HTR-8/SVneo (cell line): ENCODE measurements around the gene PALM3.
"Not testable (repeated sequence)": the region's sequence is repeated elsewhere in the genome, so short reads cannot be mapped to it uniquely, and the experiment has no call there.

ENCODE experiments used
- DNase-seq: peaks from one replicate; pipeline ENCODE4 v3.0.0; 2011; ENCODE audit warnings: low spot score, mixed read lengths; ENCODE audit not compliant: insufficient read length
- FAIRE-seq: peaks from 2 replicates; lab custom pipeline; 2011; peaks lifted over from hg19 to GRCh38; lab: Jason Lieb, UNC

PALM3 gene

DNA sequence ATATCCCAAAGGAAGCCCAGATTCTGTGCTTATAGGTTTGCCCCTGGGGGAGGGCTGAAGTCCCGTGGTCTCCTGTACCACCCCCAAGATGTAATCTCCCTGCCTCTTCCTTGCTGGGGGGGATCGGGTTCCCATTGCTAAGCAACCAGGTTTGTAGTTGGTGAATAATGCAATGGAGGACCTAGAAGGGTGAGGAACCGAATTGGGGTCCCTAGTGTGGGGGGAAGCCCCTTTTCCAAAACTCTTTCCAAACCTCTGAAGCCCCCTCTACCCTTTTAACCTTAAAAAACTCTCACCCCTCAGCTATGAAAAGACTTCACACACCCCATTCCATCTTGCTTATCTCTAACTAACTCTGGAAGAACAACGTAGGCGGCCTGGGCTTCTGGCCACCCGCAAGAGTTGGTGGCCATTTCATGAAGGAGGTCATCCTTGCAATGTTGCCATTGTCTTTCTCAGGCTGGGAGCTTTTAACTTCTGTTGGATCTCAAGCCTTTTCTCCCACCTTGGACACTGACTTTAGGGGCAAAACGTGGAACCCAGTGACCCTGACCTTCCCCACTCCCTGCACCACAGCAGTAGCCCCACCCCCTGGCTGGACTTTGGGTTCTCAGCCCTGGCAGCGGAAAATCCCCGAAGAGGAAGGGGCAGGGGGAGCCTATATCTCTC is 661 bp downstream of the PALM3 start:
- FAIRE-seq (no peak), DNase-seq (no peak)

DNA sequence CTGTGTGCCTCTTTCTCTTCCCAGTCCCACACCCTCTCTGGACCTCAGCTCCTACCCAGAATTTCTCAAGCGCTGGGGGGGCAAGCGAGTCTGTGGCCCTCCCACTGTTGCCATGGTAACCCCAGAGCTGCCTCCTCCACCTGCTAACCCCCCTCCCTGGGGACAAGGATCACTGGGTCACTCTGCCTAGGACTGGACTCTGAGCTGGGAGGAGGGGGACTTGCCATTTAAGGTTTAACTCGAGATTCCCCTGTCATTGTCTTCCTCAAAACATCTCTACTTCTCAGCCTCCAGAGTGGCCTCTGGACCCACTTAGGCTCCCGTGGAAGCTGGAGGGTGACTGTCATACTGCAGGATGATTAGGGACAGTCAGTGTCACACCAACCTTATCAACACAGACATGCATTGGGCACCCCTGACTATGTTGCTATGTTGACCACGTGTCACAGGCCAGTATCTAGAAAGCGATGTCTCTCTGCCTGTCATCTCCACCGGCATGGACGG is 2.2 kb downstream of the PALM3 start:
- FAIRE-seq (no peak), DNase-seq (no peak)

DNA sequence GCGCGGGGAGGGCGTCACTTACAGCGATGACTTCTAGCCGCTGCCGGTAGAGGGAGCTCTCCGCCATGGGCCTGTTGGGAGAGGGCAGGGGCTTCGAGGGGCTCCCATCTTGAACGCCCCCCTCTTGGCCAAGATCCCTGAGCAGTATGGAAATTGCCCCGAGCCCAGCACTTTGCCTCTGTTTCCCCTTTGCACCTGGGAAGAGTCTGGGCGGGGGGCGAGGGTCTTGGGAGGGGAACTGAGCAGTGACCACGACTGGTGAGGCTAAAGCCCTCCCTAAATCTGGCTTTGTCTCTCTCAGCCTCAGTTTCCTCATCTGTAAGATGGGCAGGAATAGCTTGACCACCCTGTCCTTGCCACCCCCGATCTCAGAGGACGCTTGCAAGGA is 2.8 kb downstream of the PALM3 start:
- no peak for DNase-seq
- FAIRE-seq = no peak

DNA sequence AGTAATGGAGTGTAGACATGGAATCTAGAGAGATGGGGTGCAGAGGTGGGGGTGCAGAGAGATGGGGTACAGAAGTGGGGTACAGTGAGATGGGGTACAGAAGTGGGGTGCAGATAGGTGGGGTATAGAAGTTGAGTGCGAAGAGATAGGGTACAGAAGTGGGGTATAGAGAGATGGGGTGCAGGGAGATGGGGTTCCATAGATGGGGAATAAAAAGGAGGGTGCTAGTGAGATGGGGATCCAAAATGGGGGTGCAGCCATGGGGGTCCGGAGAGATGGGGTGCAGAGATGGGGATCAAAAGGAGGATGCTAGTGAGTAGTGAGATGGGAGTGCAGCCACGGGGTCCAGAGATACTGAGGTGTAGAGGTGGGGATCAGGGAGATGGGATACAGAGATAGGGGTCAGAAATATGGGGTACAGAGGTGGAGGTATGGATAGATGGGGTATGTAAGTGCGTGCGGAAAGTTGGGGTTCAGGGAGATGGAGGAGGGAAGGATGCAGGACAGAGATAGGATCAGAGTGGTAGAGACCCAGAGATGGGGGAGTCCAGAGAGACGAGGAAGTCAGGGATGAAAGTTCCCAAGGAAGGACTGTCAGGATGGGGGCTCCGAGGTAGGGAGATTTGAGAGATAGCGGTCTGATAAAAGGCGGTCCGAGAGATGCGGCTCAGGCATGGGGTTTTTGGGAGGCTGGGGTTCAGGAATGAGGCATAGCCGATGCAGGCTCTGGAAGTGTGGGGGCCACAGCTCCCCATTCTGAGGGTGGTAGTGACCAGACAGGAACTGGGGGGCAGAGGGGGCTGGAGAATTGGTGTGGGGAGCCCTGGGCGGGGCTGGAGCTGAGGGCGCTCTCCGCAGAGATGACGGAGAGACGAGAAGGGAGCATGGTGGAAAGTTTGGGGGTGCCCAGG is 3.4 kb downstream of the PALM3 start:
- DNase-seq (no peak), FAIRE-seq (no peak)

DNA sequence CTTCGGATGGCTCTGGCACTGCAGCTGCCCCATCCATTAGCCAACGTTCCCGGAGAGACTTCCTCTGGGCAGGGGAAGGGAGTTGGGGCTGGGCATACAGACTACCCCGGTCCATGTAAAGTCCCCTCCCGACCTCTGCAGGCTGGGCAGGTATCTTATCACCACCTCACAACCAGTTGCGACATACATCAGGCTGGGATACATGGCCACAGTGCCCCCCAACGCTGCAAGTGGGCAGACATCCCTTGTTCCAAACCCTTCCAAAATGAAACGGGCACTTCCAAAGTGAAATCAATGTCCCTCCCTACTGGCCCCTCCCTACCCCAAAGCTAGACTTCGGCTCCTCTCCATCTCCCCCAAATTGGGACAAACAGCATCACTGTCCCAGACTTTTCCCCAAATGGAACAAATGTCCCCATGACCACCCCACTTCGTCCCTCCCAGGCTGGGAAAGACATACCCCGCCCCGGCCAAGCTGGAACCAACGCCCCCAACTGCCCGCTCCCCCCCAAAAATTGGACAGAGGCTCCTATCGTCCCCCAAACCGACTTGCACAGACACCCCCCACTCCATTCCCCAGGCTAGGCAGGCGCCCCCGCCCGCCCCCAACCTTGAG is 5.0 kb downstream of the PALM3 start:
- FAIRE-seq = no peak
- DNase-seq = no peak

DNA sequence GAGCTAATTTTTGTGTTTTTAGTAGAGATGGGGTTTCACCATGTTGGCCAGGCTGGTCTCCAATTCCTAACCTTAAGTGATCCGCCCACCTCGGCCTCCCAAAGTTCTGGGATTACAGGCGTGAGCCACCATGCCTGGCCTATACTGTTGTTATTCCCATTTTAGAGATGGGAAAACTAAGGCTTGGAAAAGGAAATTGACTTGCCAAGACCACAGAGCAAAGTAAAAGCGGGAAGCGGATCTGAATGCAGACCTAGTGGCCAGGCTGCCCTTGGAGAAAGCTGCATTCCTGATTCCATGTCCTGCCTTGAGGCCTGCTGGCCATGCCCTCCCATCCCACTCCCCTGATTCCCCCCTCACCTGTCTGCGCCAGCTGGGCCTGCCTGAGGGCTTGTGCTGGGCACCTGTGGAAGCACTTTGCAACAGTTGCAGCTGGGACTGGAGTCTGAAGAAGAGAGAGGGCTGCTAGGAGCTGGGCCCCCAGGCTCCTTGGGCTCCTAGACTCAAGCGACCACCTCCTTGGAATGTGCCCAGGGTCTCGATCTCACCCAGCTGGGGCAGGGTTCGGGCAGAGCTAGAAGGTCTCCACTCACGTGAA is 5.7 kb downstream of the PALM3 start:
- FAIRE-seq (no peak), DNase-seq (no peak)

DNA sequence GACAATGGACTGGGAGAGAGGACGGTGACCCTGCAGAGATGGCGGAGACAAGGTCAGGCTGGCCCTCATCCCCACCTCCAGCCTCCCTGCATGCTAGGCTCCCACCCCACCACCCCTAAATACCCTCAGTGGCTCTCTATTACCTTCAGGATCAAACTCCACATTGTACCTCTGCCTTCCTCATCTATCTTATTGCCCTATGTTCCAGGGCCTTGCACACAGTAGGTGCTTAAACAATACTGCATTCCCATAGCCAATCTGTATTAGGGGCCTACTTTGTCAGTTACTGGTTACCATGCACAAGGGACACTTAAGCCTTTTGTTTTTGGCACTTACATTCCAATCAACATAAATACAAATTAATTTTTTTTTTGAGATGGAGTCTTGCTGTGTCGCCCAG is 6.5 kb downstream of the PALM3 start:
- no peak for DNase-seq

DNA sequence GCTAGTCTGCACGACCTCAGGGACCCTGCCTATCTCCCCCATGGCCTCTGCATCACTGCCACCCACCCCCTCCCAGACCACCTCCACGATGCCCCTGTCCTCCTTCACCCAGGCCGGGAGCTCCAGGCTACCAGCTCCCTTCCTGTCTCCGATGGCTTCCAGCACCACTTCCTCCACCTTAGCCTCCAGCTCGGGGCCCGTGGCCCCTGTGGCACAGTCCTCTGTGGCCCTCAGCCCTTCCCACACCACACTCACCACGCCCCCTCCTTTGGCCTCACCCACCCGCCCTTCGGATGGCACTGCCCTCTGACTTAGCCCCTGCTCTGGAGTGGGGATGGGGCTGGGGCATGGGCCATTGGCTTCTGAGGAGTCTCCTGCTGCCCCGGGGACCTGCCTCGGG is 7.2 kb downstream of the PALM3 start:
- DNase-seq (no peak), FAIRE-seq (no peak)

More for the DNA sequence above, 6.5 kb downstream of the PALM3 start:
- no peak for FAIRE-seq

DNA sequence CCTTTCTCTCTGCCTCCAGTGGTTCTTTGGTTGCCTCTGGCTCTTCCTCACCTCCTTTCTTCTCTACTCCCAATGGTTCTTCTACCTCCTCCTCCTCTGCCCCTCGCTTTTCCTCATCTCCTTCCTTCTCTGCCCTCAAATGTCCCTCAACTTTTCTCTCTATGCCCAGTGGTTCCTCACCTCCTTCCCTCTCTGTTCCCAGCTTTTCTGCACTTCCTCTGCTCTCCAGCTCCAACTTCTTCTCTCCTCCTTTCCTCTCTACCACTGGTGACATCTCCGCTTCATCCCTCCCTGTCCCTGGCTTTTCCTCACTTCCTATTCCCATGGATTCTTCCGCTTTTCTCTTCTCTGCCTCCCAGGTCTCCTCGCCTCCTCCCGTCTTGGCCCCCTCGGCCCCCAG is 7.8 kb downstream of the PALM3 start:
- DNase-seq = no peak
- FAIRE-seq = no peak

DNA sequence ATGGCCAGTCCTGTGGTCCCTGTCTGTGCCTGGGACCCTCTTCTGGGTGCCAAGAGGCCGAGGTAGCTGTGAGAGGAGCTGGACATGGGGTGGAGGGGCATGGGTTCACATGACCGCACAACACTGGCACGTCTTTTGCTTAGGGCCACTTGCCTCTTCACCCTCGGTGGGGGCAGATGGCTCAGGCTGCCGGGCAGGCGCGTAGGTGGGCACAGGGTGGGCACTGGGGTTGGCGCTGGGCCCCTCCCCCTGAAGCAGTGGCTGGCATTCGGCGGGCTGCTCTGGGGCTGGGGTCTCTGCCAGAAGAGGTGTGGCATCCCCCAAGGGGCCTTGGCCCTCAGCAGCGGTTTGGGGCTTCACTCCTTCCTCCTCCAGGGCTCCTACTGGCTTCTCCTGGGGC is 8.4 kb downstream of the PALM3 start:
- FAIRE-seq (no peak), DNase-seq (no peak)

DNA sequence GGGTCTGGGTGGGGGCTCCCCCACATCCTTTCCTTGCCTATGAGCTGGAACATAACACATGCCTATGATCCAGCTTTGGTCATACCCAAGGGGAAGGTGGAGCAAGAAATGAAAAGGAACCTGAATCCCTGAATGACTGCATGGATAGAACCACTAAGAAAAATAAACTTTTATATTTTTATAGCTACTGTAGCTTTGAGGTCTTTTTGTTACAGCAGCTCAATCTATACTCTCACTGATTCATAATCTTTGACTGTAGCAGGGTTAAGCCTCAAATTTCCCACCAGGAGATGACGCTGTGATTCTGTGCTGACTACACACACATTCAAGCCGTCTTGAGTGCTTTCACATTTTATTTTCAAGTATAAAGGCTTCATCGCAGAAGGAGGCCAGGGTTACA is 8.8 kb downstream of the PALM3 start:
- DNase-seq (no peak), FAIRE-seq (no peak)

DNA sequence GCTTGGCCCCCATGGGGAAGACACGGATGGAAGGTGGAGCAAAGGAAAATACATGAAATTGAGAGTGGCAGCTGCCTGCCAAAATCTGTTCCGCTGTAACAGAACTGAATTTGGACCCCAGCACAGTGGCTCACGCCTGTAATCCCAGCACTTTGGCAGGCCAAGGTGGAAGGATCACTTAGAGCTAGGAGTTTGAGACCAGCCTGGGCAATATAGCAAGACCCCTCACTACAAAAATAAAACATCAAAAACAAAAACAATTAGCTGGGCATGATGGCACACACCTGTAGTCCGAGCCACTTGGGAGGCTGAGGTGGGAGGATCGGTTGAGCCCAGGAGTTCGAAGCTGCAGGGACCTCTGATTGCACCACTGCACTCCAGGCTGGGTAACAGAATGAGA is 9.4 kb downstream of the PALM3 start:
- FAIRE-seq = no peak

DNA sequence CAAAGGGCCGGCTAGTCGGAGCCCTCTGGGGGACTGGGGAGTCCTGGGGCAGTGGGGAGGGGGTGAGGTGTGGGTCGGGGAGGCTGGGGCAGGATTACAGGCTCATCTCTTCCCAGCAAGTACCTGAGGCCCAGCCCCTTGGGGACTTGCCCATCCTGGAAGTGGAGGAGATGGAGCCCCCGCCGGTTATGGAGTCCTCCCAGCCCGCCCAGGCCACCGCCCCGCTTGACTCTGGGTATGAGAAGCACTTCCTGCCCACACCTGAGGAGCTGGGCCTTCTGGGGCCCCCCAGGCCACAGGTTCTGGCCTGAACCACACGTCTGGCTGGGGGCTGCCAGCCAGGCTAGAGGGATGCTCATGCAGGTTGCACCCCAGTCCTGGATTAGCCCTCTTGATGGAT is 9.9 kb downstream of the PALM3 start:
- FAIRE-seq = no peak
- DNase-seq = no peak

More for the DNA sequence above, 9.4 kb downstream of the PALM3 start:
- DNase-seq = no peak

DNA sequence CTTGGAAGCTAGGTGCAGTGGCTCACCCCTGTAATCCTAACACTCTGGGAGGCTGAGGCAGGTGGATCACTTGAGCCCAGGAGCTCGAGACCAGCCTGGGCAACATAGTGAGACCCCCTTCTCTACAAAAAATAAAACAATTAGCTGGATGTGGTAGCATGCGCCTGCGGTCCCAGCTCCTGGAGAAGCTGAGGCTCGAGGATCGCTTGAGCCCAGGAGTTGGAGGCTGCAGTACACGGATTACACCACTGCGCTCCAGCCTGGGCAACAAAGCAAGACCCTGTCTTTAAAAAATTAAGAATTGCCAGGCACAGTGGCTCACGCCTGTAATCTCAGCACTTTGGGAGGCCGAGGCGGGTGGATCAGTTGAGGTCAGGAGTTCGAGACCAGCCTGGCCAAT is 10.9 kb downstream of the PALM3 start:
- not testable (repeated sequence) for DNase-seq, FAIRE-seq

DNA sequence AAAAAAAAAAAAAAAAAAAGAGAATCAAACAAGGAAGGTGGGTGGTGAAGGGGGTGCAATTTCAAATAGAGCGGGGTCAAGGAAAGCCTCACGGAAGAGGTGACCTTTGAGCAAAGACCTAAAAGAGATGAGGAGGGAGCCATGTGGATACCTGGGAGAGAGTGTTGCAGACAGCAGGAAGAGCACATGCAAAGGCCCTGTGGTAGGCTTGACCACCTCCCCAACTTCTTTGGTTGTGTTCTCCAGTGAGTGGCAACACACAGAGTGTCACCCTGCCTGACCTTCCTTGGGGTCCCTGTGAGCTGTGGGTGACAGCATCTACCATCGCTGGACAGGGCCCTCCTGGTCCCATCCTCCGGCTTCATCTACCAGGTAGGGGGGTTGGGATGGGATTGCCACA is 11.4 kb downstream of the PALM3 start:
- FAIRE-seq (no peak), DNase-seq (no peak)

DNA sequence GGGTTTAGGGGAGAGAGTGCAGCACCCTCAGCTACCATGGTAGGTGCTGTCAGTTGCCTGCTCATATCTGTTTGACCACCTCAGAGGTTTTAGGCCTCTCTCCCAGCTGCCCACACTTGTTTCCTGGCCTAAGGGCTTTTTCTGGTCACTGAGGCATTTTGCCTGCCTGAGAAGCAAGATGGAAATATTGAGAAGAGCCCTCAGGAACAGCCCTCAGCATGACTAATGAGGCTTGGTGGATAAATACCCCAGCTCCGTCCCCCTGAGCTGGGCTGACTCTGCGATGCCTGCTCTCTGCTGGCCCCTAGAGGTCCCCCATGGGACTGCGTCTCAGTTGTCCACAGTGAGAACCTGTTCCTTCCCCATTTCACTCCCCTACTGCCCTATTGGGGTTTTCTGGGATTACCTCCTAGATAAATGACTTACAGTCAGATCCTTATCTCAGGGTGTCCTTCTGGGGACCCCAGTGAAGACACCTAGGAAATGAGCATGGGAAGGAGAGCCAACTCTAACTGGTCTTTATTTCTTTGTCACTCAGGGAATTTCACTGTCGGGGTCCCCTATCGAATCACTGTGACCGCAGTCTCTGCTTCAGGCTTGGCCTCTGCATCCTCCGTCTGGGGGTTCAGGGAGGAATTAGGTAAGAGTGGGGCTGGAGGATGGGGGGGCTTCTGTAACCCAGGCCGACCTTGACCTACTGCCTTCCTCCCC is 13.3 kb downstream of the PALM3 start:
- FAIRE-seq (no peak), DNase-seq (peak; percentile 45)

DNA sequence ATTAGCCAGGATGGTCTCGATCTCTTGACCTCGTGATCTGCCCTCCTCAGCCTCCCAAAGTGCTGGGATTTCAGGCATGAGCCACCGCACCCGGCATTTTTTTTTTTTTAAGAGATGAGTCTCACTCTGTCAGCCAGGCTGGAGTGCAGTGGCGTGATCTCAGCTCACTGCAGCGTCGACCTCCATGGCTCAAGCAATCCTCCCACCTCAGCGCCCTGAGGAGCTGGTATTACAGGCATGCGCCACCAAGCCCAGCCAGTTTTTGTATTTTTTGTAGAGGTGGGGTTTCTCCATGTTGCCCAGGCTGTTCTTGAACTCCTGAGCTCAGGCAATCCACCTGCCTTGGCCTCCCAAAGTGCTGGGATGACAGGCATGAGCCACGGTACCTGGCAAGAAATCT is 14.0 kb downstream of the PALM3 start:
- not testable (repeated sequence) for DNase-seq, FAIRE-seq

DNA sequence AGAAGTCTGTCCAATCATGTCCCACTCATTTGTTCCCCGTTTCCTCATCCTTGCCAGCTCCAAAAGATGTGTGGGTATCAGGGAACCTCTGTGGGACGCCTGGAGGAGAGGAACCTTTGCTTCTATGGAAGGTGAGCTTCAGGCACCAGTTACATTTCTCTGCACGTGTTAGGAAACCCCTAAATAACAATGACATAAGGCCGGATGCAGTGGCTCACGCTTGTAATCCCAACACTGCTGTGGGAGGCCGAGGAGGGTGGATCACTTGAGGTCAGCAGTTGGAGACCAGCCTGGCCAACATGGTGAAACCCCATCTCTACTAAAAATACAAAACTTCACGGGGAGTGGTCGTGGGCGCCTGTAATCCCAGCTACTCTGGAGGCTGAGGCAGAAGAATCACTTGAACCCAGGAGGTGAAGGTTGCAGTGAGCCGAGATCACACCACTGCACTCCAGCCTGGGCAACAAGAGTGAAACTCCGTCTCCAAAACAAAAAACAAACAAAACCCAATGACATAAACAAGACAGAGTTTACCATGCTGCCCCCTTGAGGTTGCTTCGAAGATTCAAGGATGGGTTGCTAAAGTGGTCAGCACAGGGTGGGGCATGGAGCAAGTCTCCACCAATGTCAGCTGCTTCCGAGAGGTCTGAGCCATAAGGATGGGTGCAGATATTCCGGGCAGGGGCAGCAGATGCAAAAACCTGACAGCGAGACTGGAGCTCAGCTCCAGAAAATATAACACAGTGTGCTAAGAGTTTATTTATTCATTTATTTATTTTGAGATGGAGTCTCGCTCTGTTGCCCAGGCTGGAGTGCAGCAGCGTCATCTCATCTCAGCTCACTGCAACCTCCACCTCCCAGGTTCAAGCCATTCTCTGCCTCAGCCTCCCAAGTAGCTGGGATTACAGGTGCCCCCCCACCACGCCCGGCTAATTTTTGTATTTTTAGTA is 18.9 kb downstream of the PALM3 start:
- DNase-seq, FAIRE-seq: not testable (repeated sequence)

DNA sequence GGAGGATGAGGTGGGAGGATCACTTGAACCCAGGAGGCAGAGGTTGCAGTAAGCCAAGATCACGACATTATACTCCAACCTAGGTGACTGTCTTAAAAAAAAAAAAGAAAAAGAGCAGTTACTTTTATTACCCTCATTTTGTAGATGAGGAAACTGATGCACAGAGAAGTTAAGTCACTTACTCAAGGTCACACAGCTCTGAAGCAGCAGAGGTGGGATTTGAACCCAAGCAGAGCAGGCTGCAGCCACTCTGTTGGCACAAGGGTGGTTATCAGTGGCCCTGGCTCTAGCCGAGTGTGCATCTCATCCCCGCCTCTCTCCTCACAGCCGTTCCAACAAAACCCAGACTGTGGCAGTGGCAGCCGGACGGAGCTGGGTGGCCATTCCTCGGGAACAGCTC is 22.7 kb downstream of the PALM3 start:
- no peak for DNase-seq
- FAIRE-seq = no peak
